ENCODE measurements around the gene RAB3C.
"Not testable (repeated sequence)": the region's sequence is repeated elsewhere in the genome, so short reads cannot be mapped to it uniquely, and the experiment has no call there.

The RAB3C gene

GRCh38 chr5:58602889-58603288 is 20.0 kb downstream of the RAB3C start:
- DNase-seq (ENCODE audit: low spot score): not testable (repeated sequence)

DNA sequence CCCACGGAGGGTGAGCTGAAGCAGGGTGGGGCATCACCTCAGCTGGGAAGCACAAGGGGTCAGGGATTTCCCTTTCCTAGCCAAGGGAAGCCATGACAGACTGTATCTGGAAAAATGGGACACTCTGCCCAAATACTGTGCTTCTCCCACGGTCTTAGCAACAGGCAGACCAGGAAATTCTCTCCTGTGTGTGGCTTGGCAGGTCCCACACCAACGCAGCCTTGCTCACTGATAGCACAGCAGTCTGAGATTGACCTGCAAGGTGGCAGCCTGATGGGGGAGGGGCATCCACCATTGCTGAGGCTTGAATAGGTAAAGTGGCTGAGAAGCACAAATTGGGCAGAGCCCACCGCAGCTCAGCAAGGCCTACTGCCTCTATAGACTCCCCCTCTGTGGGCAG is 23.2 kb downstream of the RAB3C start:
- DNase-seq (ENCODE audit: low spot score): no peak

DNA sequence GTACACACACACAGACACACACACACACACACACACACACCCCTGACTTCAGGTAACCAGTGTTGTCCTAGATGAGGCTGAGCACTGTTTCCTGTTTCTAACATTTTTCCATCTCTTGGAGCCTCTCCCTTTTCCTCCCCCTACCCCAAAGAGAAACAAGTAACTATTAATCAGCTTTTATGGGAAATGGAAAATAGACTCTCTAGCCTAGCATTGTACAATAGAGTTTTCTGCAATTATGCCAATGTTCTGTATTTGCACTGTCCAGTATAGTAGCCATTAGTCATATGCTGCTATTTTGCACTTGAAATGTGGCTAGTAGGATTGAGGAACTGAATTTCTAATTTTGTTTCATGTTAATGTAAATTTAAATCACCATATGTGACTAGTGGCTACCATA is 33.1 kb downstream of the RAB3C start:
- no peak for DNase-seq (ENCODE audit: low spot score)

DNA sequence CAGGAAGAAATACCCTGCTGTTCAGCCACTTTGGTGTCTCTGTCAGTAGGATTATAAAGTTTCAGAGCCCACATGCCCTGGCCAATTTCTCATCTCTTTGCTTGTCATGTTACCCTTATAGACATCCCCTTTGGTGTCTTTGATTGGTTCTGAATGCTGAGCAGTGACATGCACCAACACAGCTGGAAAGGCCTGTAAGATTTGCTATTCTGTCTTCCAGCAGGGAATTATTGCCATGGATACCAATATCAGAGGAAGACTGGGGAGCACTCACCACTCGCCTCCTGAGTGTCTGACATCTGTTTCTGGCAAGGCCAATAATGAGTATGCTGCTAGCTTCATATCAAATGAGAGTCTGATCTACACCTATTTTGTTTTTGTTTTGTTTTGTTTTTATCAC is 34.4 kb downstream of the RAB3C start:
- no peak for DNase-seq (ENCODE audit: low spot score)

GRCh38 chr5:58620336-58620735 is 37.5 kb downstream of the RAB3C start:
- no peak for DNase-seq (ENCODE audit: low spot score)

DNA sequence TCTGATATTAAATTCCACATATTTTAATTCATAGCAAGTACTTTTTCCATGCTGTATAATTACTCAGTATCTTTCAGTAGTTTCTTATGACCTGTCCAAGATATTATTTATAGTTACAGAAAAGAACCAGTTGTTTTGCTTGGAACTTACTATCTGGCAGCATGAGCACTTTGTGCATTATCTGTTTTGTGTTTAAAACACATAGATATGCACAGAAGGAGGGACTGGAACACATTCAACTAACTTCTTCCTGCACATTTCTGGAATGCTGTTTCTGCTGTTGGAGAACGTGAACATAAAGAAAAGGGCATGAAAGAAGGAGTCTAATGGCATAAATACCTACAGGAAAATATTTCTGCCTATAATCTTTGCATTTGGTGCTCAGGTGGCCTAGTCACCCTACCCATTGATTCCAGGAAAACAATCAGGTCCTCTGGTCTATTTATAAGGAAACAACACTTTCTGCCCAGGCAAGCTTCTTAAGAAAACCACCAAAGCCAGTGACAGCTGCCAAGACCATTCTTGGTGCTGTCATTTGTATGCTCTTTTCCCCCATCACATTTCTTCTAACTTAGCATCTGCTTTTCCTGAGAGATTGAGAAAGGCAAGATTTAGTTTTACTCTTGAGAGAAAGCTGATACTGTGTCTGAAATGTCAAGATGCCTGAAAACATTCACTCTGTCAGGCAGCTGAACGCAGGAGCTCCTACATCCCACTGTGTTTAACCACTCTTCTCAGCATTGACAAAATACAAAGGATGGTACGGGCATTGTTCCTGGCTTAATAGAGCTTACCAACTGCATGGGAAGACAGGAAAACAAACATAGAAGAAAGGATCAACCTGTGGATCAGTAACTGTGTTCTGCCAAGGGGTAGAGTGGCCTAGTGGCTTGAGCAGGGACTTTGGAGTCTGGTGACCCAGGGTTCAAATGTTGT is 40.3 kb downstream of the RAB3C start:
- DNase-seq (ENCODE audit: low spot score): no peak

- DNase-seq (ENCODE audit: low spot score): no peak
Observed at GRCh38 chr5:58628626-58629025, 45.8 kb downstream of the RAB3C start.

- DNase-seq (ENCODE audit: low spot score): no peak
Observed at GRCh38 chr5:58629271-58630159, 46.6 kb downstream of the RAB3C start.

DNA sequence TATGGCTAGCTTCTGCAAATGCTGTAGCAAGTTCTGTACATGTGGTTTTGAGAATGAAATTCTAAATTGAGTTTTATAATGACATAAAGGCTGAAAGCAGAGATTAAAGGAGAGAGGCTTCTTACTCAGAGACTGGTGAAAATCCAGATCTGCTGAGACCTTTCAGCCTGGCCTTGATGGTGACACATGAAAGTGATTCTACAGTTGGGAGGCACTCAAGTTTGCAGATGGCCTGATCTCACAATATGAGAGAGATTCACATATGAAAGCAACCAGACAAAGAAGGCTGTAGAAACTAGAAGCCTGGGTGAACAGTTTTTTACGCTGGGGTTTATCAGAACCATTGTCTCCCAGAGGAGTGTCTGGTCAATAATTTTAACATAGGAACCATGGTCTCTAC is 49.0 kb downstream of the RAB3C start:
- DNase-seq (ENCODE audit: low spot score): no peak

- DNase-seq (ENCODE audit: low spot score): no peak
Observed at GRCh38 chr5:58635416-58635815, 52.5 kb downstream of the RAB3C start.

GRCh38 chr5:58640011-58640410 is 57.1 kb downstream of the RAB3C start:
- no peak for DNase-seq (ENCODE audit: low spot score)

DNA sequence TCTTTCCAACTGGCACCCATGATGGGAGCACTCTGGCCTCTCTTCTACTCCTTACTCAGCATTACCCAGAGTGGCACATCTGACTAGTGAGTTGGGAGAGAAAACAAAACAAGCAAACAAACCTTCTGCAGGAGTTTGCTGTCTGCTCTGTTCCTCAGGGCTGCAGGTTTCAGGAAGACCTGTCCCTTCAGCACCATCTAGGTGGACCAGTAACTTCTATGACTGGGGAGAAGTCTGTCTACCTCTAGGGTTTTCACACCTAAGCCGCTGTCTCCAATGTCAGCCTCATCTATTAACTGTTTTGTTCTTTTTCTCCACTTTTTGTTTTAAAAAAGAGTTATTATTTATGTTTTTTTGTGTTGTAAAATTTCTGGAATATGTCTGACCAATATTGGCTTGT is 58.7 kb downstream of the RAB3C start:
- no peak for DNase-seq (ENCODE audit: low spot score)

DNA sequence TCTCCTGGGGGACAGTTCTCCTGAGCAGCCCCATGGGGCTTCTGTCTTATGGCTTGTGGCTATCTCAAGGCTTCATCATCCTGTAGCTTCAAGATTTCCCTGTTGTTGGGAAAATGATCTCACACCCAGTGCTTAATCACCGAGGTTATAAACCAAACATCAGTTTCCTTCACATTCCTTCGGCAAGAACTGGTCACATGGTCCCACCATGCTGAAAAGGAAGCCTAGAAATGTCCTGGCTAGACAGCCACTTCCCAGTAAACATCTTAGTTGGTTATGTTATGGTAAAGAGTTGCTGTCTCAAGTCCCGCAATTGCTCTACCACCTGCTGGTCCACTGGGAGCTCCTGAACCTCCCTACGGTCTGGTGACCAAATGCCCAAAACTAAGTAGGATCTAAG is 66.0 kb downstream of the RAB3C start:
- DNase-seq (ENCODE audit: low spot score): no peak

DNA sequence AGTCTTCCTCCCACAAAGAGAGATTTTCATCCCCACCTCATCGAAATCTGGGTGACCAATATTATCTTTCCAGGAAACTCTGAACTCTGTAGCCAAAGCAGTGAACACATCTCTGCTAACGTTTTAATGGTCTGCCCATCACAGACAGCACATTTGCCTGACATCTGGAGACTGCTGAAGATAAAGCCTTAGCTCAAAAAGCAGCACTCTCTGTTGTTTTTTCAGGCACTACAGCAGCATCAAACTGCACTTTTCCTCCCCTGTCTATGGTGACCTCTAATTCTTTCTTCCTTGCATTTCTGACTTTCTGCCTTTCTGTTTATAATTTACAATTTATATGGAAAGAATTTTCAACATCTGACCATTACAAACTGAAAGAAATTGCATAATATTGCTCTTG is 66.8 kb downstream of the RAB3C start:
- no peak for DNase-seq (ENCODE audit: low spot score)

DNA sequence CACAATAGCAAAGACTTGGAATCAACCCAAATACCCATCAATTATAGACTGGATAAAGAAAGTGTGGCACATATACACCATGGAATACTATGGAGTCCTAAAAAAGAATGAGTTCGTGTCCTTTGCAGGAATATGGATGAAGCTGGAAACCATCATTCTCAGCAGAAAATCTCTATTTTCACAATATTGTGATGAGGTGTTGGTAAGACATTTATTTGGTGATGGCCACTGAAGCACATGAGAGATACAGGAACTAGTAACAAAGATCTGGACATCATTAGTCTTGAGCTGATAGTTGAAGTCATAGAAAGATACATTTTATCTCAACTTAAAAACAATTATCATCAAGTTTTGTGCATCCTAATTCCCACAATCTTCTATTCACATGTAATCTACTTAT is 70.6 kb downstream of the RAB3C start:
- DNase-seq (ENCODE audit: low spot score): no peak

DNA sequence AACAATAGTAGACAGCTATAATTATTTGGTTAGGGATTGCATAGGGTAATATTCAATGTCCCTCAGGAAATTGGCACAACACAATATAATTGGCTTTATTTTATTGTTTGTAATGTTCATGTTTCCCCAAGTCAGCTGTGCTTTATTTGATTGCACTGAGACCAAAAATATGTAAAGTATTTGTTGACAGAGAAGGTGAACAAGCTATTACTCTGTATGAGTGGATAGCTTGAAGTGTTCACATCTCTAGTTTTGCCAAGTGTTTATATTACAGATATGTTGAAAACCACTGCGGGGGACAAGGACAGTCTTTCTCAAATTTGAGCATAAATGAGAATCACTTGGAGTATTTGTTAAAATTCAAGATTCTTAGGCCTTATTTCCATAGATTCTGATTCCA is 83.3 kb downstream of the RAB3C start:
- DNase-seq (ENCODE audit: low spot score): no peak

- DNase-seq (ENCODE audit: low spot score): no peak
Observed at GRCh38 chr5:58666598-58667581, 84.0 kb downstream of the RAB3C start.

DNA sequence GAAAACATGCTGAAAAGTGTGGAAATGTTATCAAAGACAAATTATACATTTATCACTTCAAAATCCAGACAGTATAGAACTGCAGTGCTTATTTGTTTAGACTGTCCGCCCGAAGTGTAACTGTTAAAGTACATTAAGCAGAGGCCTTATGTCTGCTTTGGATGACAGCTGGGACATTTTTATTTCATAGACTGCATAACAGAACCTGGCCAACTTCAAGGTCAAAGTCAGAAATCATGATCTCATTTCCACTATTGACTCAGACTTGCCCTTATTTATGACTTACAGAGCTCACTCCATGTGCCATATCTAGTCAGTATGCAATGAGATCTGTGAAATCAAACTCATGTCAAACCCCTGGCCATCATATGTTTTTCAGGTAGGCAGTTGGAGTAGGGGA is 87.7 kb downstream of the RAB3C start:
- no peak for DNase-seq (ENCODE audit: low spot score)

GRCh38 chr5:58671155-58671554 is 88.3 kb downstream of the RAB3C start:
- no peak for DNase-seq (ENCODE audit: low spot score)

DNA sequence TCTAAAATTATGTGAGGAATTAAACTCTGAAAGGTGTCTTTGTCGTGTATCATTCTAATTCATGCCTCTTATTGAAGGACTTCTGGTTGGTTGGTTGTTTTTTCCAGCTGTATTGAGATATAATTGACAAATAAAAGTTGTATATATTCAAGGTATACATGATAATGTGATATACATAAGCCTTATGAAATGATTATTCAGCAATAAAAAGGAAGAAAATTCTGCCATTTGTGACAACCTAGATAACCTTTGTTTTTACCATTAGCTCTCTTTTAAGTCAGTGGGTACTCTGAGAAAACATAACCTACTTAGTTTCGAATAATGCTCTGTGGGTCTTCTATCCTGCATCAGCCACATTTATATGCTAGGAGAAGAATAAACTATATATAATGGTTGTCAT is 89.6 kb downstream of the RAB3C start:
- no peak for DNase-seq (ENCODE audit: low spot score)

DNA sequence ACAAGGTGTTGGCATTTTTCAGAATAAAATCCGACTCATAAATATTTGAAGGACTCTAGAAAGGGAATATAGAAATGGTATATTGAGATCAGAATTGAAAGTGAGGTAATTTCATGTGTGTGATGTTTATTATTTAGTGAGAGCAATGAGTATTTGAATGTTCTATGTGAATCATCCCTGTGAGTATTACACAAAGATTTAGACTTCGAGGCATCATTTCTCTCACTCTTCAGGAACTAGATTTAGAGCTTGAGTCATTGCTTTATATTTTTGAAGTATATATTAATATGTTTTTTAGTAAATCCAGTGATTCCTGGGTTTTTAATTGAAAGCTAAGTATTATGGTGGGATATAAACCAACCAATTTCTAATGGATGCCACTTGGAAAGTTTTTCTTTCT is 91.2 kb downstream of the RAB3C start:
- DNase-seq (ENCODE audit: low spot score): no peak

GRCh38 chr5:58674711-58675110 is 91.8 kb downstream of the RAB3C start:
- DNase-seq (ENCODE audit: low spot score): no peak
